IPS DF 6.9 (cell line): Measurements from ENCODE around the gene MICU1.

Experiments used
- DNase-seq: peaks from one replicate; pipeline ENCODE4 v3.0.0-alpha.2; 2013; ENCODE audit warnings: low read depth, low spot score
- H3K27ac ChIP-seq: one replicate; pipeline ENCODE4 v1.5.1; 2013; ENCODE audit warnings: low read length, control low read depth
- H3K27me3 ChIP-seq: 2 replicates; pipeline ENCODE4 v1.6.1; 2013; ENCODE audit warnings: mild to moderate bottlenecking, low read length; ENCODE audit not compliant: control insufficient read depth, insufficient read depth
- H3K36me3 ChIP-seq: 2 replicates; pipeline ENCODE4 v1.6.1; 2013; ENCODE audit warnings: low read length; ENCODE audit not compliant: control insufficient read depth, insufficient read depth
- H3K4me1 ChIP-seq: 2 replicates; pipeline ENCODE4 v1.6.1; 2013; ENCODE audit warnings: low read length; ENCODE audit not compliant: control insufficient read depth, insufficient read depth
- H3K4me3 ChIP-seq: 2 replicates; pipeline ENCODE4 v1.5.1; 2013; ENCODE audit warnings: mild to moderate bottlenecking, low read length
- H3K9me3 ChIP-seq: 2 replicates; pipeline ENCODE4 v1.6.1; 2013; ENCODE audit warnings: low read length, inconsistent platforms; ENCODE audit not compliant: control insufficient read depth, insufficient read depth
- WGBS: extraction: QIAGEN DNeasy Blood & Tissue Kit; methylation state at CpG from one replicate; pipeline ENCODE4 v1.1.7; 2013; ENCODE audit warnings: mixed read lengths, missing lambda C conversion rate; ENCODE audit not compliant: insufficient read length, insufficient coverage; 5-methylcytosine and 5-hydroxymethylcytosine counted together

MICU1 gene

DNA sequence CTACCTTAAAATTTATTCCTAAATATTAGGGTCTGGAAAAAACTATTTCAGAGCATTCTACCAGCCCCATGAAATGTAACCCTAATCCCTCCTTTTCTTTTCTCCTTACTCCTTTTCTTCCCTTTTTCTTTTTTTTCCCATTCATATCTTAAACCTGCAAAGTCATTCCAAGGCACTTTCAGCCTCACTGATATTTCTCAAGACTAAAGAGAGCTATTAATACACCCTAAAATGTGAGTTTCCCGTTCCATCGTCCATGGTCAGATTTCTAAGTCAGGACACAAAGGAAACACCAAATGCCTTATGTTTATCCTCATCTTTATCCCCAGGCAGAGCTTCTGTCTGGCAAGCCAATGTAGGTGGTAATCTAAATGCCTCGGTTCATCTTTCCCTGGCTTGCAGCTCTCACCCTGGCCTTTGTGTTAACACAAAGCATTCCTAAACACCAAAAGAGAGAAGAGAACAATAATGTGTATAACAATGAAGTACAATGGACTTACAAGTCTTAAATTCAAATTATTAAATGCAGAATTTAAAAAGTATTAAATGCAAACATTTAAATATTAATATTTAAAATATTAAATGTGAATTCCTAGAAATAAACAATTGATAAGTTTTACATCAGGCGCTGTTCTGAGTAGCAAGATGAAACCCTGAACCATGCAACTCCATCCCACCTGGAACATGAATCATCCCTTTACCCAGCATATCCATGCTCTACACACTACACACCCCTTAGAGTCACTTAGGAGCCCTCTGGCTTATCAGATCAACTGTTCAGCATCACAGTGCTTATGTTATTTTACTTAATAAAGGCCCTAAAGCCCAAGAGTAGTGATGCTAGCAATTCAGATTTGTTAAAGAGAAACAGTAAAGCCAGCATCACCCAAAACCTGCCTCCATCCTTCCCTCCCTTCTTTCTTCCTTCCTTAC, 26.8 kb downstream of the MICU1 start:
- H3K9me3 ChIP-seq: no peaks in the 10 kb centered on the region; the same call in 1 of the 2 replicates
- no peak overlapping the region for H3K4me3 ChIP-seq
- no CpG with 5 or more reads among the region's 4 CpGs for WGBS
- H3K27me3 ChIP-seq: no peaks in the 10 kb centered on the region
- H3K36me3 ChIP-seq: no peaks in the 10 kb centered on the region
- H3K27ac ChIP-seq: no peak overlapping the region
- DNase-seq: no peak
- H3K4me1 ChIP-seq: peaks cover 1% of the 10 kb centered on the region; the same call in 1 of the 2 replicates

DNA sequence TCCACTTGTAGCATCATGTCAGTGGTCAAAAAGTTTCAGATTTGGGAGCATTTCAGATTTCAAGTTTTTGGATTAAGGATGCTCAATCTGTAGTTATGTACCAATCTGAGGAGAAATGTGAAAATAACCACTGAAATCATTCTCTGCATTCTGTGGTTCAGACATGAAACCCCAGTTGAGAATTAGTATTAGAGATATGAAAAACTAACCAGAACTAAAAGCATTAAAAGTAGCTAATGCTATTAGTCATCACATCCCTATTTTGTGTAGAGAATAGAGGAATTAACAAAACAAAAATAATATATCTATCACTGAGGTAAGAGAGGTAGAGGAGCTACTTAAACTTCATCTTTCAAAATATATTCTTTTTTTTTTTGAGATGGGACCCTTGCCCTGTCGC, 28.0 kb downstream of the MICU1 start:
- H3K4me1 ChIP-seq: peaks cover 1% of the 10 kb centered on the region; the same call in 1 of the 2 replicates
- H3K27ac ChIP-seq: no peak overlapping the region
- H3K36me3 ChIP-seq: no peaks in the 10 kb centered on the region
- WGBS: no CpG with 5 or more reads among the region's 1 CpG
- H3K4me3 ChIP-seq: no peak overlapping the region
- no peak for DNase-seq
- no peaks in the 10 kb centered on the region for H3K27me3 ChIP-seq
- H3K9me3 ChIP-seq: no peaks in the 10 kb centered on the region; the same call in 1 of the 2 replicates

DNA sequence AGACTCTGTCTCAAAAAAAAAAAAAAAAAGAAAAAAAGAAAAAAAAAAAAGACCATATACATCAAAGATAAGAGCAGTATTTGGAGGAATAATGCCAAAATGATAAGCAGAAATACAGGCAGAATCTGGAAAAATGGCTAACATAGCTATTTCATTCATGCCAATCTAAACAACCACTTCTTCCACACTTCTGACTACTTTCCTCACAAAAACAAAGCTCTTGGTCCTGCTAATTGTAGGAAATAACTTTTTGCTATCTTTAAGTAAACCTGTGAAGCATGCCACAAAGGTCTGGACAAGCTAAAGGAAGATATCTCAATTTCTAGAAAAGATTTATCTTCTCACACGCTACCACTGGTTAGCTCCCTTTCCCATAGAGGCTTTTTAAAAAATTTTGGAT, 30.4 kb downstream of the MICU1 start:
- WGBS: no CpG with 5 or more reads among the region's 1 CpG
- no peak for DNase-seq
- peaks cover 1% of the 10 kb centered on the region; the same call in 1 of the 2 replicates for H3K4me1 ChIP-seq
- no peak overlapping the region for H3K27ac ChIP-seq
- no peak overlapping the region for H3K4me3 ChIP-seq
- H3K9me3 ChIP-seq: no peaks in the 10 kb centered on the region; the same call in 1 of the 2 replicates
- no peaks in the 10 kb centered on the region for H3K27me3 ChIP-seq
- H3K36me3 ChIP-seq: no peaks in the 10 kb centered on the region

DNA sequence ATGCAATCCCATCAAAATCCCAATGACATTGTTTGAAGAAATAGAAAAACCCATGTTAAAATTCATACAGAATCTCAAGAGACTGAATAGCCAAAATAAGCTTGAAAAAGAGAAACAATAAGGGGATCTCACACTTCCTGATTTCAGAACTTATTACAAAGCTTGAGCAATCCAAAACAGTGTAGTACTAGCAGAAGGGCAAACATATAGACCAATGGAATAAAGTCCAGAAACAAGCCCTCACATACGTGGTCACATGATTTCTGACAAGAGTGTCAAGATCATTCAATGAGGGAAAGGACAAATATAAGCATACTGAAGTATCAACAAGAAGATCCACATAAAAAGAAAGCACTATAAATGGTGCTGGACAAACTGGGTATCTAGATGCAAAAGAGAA, 31.9 kb downstream of the MICU1 start:
- H3K27me3 ChIP-seq: no peaks in the 10 kb centered on the region
- H3K4me3 ChIP-seq: no peak overlapping the region
- no peaks in the 10 kb centered on the region for H3K36me3 ChIP-seq
- H3K4me1 ChIP-seq: peaks cover 1% of the 10 kb centered on the region; the same call in 1 of the 2 replicates
- WGBS: no CpG with 5 or more reads among the region's 1 CpG
- no peak for DNase-seq
- H3K27ac ChIP-seq: no peak overlapping the region
- H3K9me3 ChIP-seq: no peaks in the 10 kb centered on the region; the same call in 1 of the 2 replicates

DNA sequence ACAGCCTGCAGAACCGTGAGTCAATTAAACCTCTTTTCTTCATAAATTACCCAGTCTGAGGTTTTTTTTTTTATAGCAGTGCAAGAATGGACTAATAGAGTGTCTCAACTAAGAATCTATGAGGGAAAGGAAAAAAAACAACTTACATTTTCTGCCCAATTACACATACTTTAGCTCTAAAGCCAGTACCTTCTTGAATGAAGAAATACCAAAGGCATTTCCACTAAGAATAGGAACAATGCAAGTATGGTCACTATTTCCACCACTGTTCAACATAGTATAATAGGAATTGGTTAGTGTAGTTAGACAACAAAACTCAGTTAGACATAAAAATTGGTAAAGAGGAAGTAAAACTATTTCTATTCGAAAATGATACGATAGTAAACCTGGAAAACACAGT, 37.6 kb downstream of the MICU1 start:
- Histone ChIP-seq H3K4me3 (no peak overlapping the region), H3K9me3 (no peaks in the 10 kb centered on the region), H3K27me3 (no peaks in the 10 kb centered on the region), H3K4me1 (no peaks in the 10 kb centered on the region), H3K36me3 (no peaks in the 10 kb centered on the region), H3K27ac (no peak overlapping the region)
- no CpG with 5 or more reads among the region's 3 CpGs for WGBS
- no peak for DNase-seq

DNA sequence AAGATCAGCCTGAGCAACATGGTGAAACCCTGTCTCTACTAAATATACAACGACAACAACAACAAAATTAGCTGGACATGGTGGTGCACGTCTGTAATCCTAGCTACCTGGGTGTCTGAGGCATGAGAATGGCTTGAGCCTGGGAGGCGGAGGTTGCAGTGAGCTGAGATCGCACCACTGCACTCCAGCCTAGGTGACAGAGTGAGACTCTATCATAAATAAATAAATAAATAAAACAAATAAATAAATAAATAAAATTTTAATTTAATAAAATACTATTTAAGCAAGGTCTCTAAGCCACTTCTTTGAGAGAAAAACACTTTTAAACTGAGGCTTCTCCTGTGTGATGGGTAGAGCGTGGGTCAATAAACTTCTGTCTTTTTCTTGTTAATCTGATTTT, 38.3 kb downstream of the MICU1 start:
- WGBS: no CpG with 5 or more reads among the region's 5 CpGs
- no peak overlapping the region for H3K4me3 ChIP-seq
- no peaks in the 10 kb centered on the region for H3K9me3 ChIP-seq
- no peaks in the 10 kb centered on the region for H3K4me1 ChIP-seq
- DNase-seq: no peak
- H3K27me3 ChIP-seq: no peaks in the 10 kb centered on the region
- H3K27ac ChIP-seq: no peak overlapping the region
- H3K36me3 ChIP-seq: no peaks in the 10 kb centered on the region

DNA sequence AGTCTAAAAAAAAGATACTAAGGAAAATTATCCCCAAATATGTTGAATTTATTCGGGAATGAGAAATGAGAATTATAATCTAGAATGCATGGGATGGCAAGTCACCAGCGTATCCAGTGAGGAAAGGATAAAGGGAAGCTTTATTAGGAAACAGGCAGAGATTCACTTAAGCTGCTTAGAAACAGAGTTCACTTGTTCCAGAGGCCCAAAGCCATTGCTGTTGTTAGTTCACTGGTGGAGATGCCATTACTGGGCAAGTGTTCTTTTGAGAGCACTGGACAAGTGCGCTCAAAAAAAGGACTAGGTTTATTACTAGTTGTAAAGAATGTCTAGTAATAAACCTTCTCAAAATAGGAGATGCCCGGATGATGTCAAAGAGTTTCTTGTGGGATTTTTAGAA, 51.2 kb downstream of the MICU1 start:
- Histone ChIP-seq H3K27me3 (no peaks in the 10 kb centered on the region), H3K4me3 (no peak overlapping the region), H3K27ac (no peak overlapping the region), H3K4me1 (no peaks in the 10 kb centered on the region), H3K36me3 (no peaks in the 10 kb centered on the region), H3K9me3 (no peaks in the 10 kb centered on the region)
- WGBS: no CpG with 5 or more reads among the region's 4 CpGs
- DNase-seq: no peak

DNA sequence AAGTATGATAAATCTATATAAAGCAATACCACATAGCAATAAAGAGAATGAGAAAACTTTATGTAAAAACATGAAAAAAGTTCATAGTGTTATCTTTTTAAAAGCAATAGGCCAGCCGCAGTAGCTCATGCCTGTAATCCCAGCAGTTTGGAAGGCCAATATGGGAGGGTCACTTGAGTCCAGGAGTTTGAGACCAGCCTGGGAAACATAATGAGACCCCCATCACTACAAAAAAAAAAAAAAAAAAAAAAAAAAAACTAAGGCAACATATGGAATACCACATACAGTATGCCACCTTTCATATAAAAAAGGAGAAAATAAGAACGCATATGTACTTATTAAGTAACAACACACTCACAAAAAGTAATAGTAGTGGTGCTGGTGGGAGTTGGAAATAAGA, 52.8 kb downstream of the MICU1 start:
- Histone ChIP-seq H3K9me3 (no peaks in the 10 kb centered on the region), H3K4me3 (no peak overlapping the region), H3K27ac (no peak overlapping the region), H3K36me3 (no peaks in the 10 kb centered on the region), H3K4me1 (no peaks in the 10 kb centered on the region), H3K27me3 (no peaks in the 10 kb centered on the region)
- DNase-seq: no peak
- no CpG with 5 or more reads among the region's 2 CpGs for WGBS

DNA sequence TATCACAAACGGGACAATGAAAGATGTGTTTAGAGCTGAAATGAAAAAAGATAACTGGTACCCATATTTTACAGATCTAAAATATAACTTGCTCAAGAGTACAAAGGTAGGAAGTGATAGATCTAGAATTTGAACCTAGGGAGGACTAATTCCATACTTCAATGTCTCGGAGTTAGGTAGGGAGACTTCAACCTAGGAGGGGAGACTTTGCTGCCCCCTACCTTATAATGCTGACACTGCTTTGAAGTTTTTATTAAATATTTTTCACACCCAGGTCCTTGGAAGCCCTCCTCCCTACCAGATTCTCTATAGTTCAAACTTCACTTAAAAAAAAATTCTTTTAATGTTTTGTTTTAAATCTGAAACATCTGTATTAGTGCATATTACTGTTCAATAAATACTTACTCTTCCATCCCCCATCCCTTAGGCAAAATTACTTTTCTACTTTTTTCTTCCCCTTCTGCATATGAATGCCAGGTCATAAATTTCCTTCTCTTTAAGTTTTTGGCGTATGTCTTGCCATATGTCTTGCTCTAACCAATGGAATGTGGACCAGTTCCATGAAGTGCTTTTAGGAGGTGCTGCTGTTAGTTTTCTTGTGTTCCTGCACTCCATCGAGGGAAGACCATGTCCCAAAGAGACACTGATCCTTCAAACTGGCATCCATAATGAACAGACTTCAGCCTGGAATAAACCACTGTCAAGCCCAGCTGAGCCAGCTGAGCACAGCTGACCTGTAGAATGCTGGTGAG, 57.8 kb downstream of the MICU1 start:
- Histone ChIP-seq H3K4me1 (no peaks in the 10 kb centered on the region), H3K4me3 (no peak overlapping the region), H3K9me3 (no peaks in the 10 kb centered on the region), H3K36me3 (no peaks in the 10 kb centered on the region), H3K27me3 (no peaks in the 10 kb centered on the region), H3K27ac (no peak overlapping the region)
- peak; percentile 13 for DNase-seq
- no CpG with 5 or more reads among the region's 4 CpGs for whole genome bisulfite sequencing

DNA sequence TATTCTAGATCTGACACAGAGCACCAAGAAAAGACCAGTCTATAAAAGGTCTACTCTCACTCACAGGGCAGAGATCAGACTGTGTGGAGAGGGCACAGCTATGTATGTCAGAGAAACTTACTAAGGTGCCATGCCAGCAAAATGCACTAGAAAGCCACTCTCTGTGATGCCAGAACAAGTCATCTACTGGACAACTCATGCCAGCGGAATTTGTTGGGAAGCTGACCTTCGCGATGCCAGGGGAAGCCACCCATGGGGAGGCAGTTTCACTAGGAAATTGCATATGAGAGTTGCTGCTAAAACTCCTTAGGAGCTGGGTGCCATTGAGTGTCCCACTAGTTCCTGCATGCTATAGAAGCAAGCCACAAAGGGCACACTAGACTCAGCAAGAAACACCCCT, 58.5 kb downstream of the MICU1 start:
- Histone ChIP-seq H3K4me1 (no peaks in the 10 kb centered on the region), H3K27ac (no peak overlapping the region), H3K27me3 (no peaks in the 10 kb centered on the region), H3K9me3 (no peaks in the 10 kb centered on the region), H3K4me3 (no peak overlapping the region), H3K36me3 (no peaks in the 10 kb centered on the region)
- no peak for DNase-seq
- WGBS: no CpG with 5 or more reads among the region's 3 CpGs
